ENCODE data around the gene HIVEP3.

DNA sequence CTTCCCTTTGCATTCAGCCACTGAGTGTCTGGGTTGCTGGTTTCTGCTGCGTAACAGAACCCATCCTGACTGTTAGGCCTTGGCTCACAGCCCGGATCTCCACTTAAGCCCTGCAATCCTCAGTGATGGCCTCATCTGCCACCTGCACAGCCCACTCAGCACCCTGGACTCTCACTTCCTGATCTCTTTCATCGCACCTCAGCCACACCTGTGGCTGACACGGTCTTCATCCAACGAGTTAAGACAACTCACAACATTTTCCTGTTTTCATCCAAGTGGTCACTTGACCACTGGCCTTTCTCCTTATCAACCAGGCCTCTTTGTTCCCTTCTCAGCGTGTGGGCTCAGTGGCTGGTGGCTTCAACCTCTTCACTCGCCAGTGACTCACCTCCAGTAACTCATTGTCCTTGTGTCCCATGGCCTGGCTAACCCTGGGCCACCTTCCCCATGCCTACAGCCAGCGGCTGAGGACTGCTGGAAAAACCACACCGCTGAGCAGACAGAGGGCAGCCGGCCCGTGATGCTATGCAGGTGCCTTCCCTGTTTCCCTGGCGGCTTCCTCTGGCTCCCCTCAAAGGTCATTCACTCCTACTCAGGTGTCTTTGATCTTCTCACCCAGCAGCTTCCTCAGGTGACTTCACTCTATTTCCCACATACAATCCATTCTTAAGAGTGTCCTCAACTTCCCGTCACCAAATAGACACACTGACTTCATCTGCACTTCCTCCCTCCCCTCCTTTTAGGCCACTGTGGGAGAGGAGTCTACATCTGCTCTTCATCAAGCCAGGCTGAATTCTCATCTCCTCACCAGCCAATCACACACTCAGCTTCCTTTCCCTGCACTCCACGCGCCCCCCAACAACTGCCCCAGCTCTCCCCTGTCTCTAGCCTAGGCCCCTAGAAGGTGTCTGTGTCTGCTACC is 414.3 kb downstream of the HIVEP3 start:
- TF ChIP-seq POLR2A (IDR thresholded peaks at IDR 0.05; ENCODE audit: low read length): no peak
- no peak for TF ChIP-seq GATA1 (IDR thresholded peaks at IDR 0.05; ENCODE audit: low read depth, low read length)

Measured in erythroblast (primary cell).